Activated naive CD4-positive, alpha-beta T cell treated with anti-CD3 and anti-CD28 coated beads for 36 hours (primary cell): ENCODE data around the gene PACSIN2. TPM values are rescaled to one million over a fixed set of nuclear protein-coding genes. Genes with fewer than 3 reads are reported as not detected.

Experiments
- CTCF ChIA-PET: fragments of 350-600 bp; sonication (Branson Sonifier 250); formaldehyde crosslinking; loops from one replicate; lab custom pipeline; 2021; ENCODE audit warnings: antibody characterized with exemption; lab: Charles Lee
- DNase-seq: peaks from one replicate; pipeline ENCODE4 v3.0.0-alpha.2; 2020
- H3K27ac Mint-ChIP-seq: one replicate; pipeline ENCODE4 v1.8.0; 2021; ENCODE audit warnings: mild to moderate bottlenecking, mixed read lengths
- H3K27me3 Mint-ChIP-seq: one replicate; pipeline ENCODE4 v1.8.0; 2021; ENCODE audit warnings: low read depth, mixed read lengths
- H3K36me3 Mint-ChIP-seq: one replicate; pipeline ENCODE4 v1.8.0; 2021; ENCODE audit warnings: low read depth, mixed read lengths
- H3K4me1 Mint-ChIP-seq: one replicate; pipeline ENCODE4 v1.8.0; 2021; ENCODE audit warnings: low read depth, mixed read lengths
- H3K4me3 Mint-ChIP-seq: one replicate; pipeline ENCODE4 v1.8.0; 2021; ENCODE audit warnings: mild to moderate bottlenecking, moderate library complexity, mixed read lengths
- H3K9me3 Mint-ChIP-seq: one replicate; pipeline ENCODE4 v1.8.0; 2021; ENCODE audit warnings: mixed read lengths
- intact Hi-C: fragments of 100-400 bp; cut with micrococcal nuclease; formaldehyde crosslinking; loops from one replicate; pipeline ENCODE4 v1.15.1; 2023
- total RNA-seq, 2 experiments: library from RNA; stranded (reverse); gene quantifications; one replicate each; pipeline ENCODE4 v1.2.3, GENCODE V29; 2021

Gene PACSIN2
- total RNA-seq, 2 experiments from 2014 or later: 31.2 to 32.9 TPM

GRCh38 chr22:42821386-42821785 is 193.6 kb downstream of the PACSIN2 start:
- no peak overlapping the region for H3K27ac Mint-ChIP-seq
- CTCF ChIA-PET: interaction anchor here (0.8 to 3.7 kb wide), 3 partner anchors 15 to 212 kb away, joined by 3 to 10 read pairs (median 4); no protein-coding TSS in a partner anchor
- no peak overlapping the region for H3K4me3 Mint-ChIP-seq
- H3K9me3 Mint-ChIP-seq: no peaks in the 10 kb centered on the region
- intact Hi-C loops: no loop called here
- no peaks in the 10 kb centered on the region for H3K4me1 Mint-ChIP-seq
- no peaks in the 10 kb centered on the region for H3K27me3 Mint-ChIP-seq
- peaks cover 13% of the 10 kb centered on the region for H3K36me3 Mint-ChIP-seq
- no peak for DNase-seq

GRCh38 chr22:42820045-42820763 is 194.7 kb downstream of the PACSIN2 start:
- H3K27me3 Mint-ChIP-seq: no peaks in the 10 kb centered on the region
- CTCF ChIA-PET: interaction anchor here (0.8 to 3.7 kb wide), 7 partner anchors 15 to 367 kb away, joined by 3 to 10 read pairs (median 4); no protein-coding TSS in a partner anchor
- H3K4me1 Mint-ChIP-seq: no peaks in the 10 kb centered on the region
- H3K27ac Mint-ChIP-seq: no peak overlapping the region
- no peak overlapping the region for H3K4me3 Mint-ChIP-seq
- no peak for DNase-seq
- peaks cover 13% of the 10 kb centered on the region for H3K36me3 Mint-ChIP-seq
- H3K9me3 Mint-ChIP-seq: no peaks in the 10 kb centered on the region
- intact Hi-C loops: no loop called here

Other genes with a start within 250 kb of the PACSIN2 start
- gene ARFGAP3, start 157.9 kb downstream of the PACSIN2 start, total RNA-seq: 10 to 100 TPM; 25.6 to 28.6 TPM
- gene TTLL1, start 74.2 kb upstream of the PACSIN2 start, total RNA-seq: 1 to 10 TPM; 7.4 TPM
- gene BIK, start 95.6 kb upstream of the PACSIN2 start, total RNA-seq: 1 to 10 TPM; 2.0 to 2.5 TPM
- gene MCAT, start 128.2 kb upstream of the PACSIN2 start, total RNA-seq: 10 to 100 TPM in 1 of 2 experiments, 1 to 10 TPM in 1; 10.0 to 10.5 TPM
- gene TSPO, start 136.4 kb upstream of the PACSIN2 start, total RNA-seq: 100 to 1,000 TPM; 112 to 121 TPM
- 10 to 100 TPM; 63.1 to 64.6 TPM for gene TTLL12, start 172.0 kb upstream of the PACSIN2 start, total RNA-seq